H1 (cell line): ENCODE results near the gene NDUFS4. TPM values are rescaled to one million over a fixed set of nuclear protein-coding genes. Genes with fewer than 3 reads are reported as not detected.

Experiments used
- CTCF ChIA-PET: fragments of 300-600 bp; sonication (Branson Sonifier 250); formaldehyde crosslinking; loops from one replicate; lab custom pipeline; 2021; ENCODE audit not compliant: partially characterized antibody; lab: Charles Lee
- POLR2A ChIA-PET: fragments of 300-600 bp; sonication (Branson Sonifier 250); formaldehyde crosslinking; loops from one replicate; lab custom pipeline; 2021; ENCODE audit warnings: inconsistent platforms; ENCODE audit not compliant: partially characterized antibody; lab: Charles Lee
- DNase-seq, 2 experiments: peaks; one replicate each; pipeline versions ENCODE4 v3.0.0 to v3.0.0-alpha.2; 2010 to 2022; ENCODE audit warnings: low spot score in 2 of 2, low read depth in 1 of 2, mixed read lengths in 1 of 2
- FAIRE-seq: peaks from 2 replicates; lab custom pipeline; 2011; peaks lifted over from hg19 to GRCh38; lab: Jason Lieb, UNC
- H2AFZ ChIP-seq: 2 replicates; pipeline ENCODE4 v1.8.1; 2012; ENCODE audit warnings: low read length, inconsistent platforms
- H2AK5ac ChIP-seq: 2 replicates; pipeline ENCODE4 v1.6.1; 2013; ENCODE audit warnings: low read depth, low read length
- H2BK120ac ChIP-seq: replicated peaks from 2 replicates; pipeline ENCODE3; 2013; ENCODE audit warnings: low read depth, low read length, inconsistent platforms
- H2BK12ac ChIP-seq: 2 replicates; pipeline ENCODE4 v1.6.1; 2013; ENCODE audit warnings: low read depth, low read length
- H2BK15ac ChIP-seq: 2 replicates; pipeline ENCODE4 v1.6.1; 2013; ENCODE audit warnings: low read length
- H2BK20ac ChIP-seq: 2 replicates; pipeline ENCODE4 v1.6.1; 2013; ENCODE audit warnings: low read length
- H2BK5ac ChIP-seq: 2 replicates; pipeline ENCODE4 v1.6.1; 2013; ENCODE audit warnings: low read depth, low read length
- H3K14ac ChIP-seq: 2 replicates; pipeline ENCODE4 v1.6.1; 2013; ENCODE audit warnings: inconsistent platforms; ENCODE audit not compliant: insufficient read length
- H3K18ac ChIP-seq: 2 replicates; pipeline ENCODE4 v1.6.1; 2013; ENCODE audit warnings: low read length; ENCODE audit errors: extremely low read depth
- H3K23ac ChIP-seq: 2 replicates; pipeline ENCODE4 v1.6.1; 2013; ENCODE audit warnings: inconsistent platforms; ENCODE audit not compliant: insufficient read length
- H3K23me2 ChIP-seq: 2 replicates; pipeline ENCODE4 v1.6.1; 2013; ENCODE audit warnings: low read depth, low read length
- H3K27ac ChIP-seq: 2 replicates; pipeline ENCODE4 v1.6.1; 2011; ENCODE audit warnings: low read depth, low read length, inconsistent platforms
- H3K27me3 ChIP-seq, 4 experiments: replicated peaks in 1 of 4; 1 replicate in 1 of 4; 2 replicates in 3 of 4; pipeline versions ENCODE4 v1.6.1 to v1.8.1; 2011 to 2013; ENCODE audit warnings: low read length in 3 of 4, mild to moderate bottlenecking in 3 of 4, inconsistent platforms in 2 of 4, mixed read lengths in 2 of 4, moderate library complexity in 1 of 4; ENCODE audit not compliant: control insufficient read depth in 3 of 4, insufficient read depth in 3 of 4; ENCODE audit errors: extremely low read depth in 1 of 4
- H3K36me3 ChIP-seq, 4 experiments: 2 replicates each; pipeline versions ENCODE4 v1.6.1 to v1.8.1; 2011 to 2013; ENCODE audit warnings: mild to moderate bottlenecking in 4 of 4, low read length in 3 of 4, moderate library complexity in 2 of 4, control low read depth in 1 of 4, inconsistent platforms in 1 of 4; ENCODE audit not compliant: insufficient read depth in 4 of 4, control insufficient read depth in 2 of 4
- H3K4ac ChIP-seq: replicated peaks from 2 replicates; pipeline ENCODE3; 2013; ENCODE audit warnings: low read length, low read depth, mixed read lengths, inconsistent platforms; ENCODE audit not compliant: insufficient read length
- H3K4me1 ChIP-seq, 4 experiments: replicated peaks in 1 of 4; 1 replicate in 1 of 4; 2 replicates in 3 of 4; pipeline versions ENCODE4 v1.6.1 to v1.8.1; 2011 to 2013; ENCODE audit warnings: low read length in 3 of 4, inconsistent platforms in 2 of 4, mixed read lengths in 1 of 4; ENCODE audit not compliant: insufficient read depth in 4 of 4, control insufficient read depth in 3 of 4
- H3K4me2 ChIP-seq, 2 experiments: 2 replicates each; pipeline versions ENCODE4 v1.6.1 to v1.8.1; 2011 to 2013; ENCODE audit warnings: low read depth in 2 of 2, low read length in 2 of 2, control low read depth in 1 of 2, inconsistent platforms in 1 of 2, mild to moderate bottlenecking in 1 of 2; ENCODE audit not compliant: insufficient read depth in 1 of 2
- H3K4me3 ChIP-seq, 4 experiments: fragments of 200-600, 300-600 bp in 1 of 4; sonication (generic), shearing (Covaris generic), sonication (Bioruptor Twin) in 1 of 4; 2 replicates each; pipeline versions ENCODE4 v1.5.1 to v1.8.1; 2011 to 2016; ENCODE audit warnings: low read length in 4 of 4, low read depth in 3 of 4, control low read depth in 2 of 4, inconsistent platforms in 2 of 4, mild to moderate bottlenecking in 2 of 4, mixed read lengths in 1 of 4, moderate library complexity in 1 of 4; ENCODE audit not compliant: insufficient read depth in 2 of 4; ENCODE audit errors: extremely low read depth in 1 of 4
- H3K56ac ChIP-seq: replicated peaks from 2 replicates; pipeline ENCODE3; 2013; ENCODE audit warnings: low read depth, mild to moderate bottlenecking, mixed read lengths, low read length, inconsistent platforms; ENCODE audit not compliant: insufficient read length
- H3K79me1 ChIP-seq: 2 replicates; pipeline ENCODE4 v1.6.1; 2013; ENCODE audit warnings: low read depth, low read length, control low read depth
- H3K79me2 ChIP-seq, 2 experiments: 2 replicates each; pipeline versions ENCODE4 v1.6.1 to v1.8.1; 2012 to 2013; ENCODE audit warnings: low read length in 2 of 2, mild to moderate bottlenecking in 2 of 2, inconsistent platforms in 1 of 2; ENCODE audit not compliant: insufficient read depth in 2 of 2, control insufficient read depth in 1 of 2
- H3K9ac ChIP-seq, 4 experiments: replicated peaks in 1 of 4; 1 replicate in 1 of 4; 2 replicates in 3 of 4; pipeline versions ENCODE4 v1.6.1 to v1.8.1; 2011 to 2013; ENCODE audit warnings: low read depth in 3 of 4, low read length in 3 of 4, control low read depth in 2 of 4, mild to moderate bottlenecking in 2 of 4, moderate library complexity in 2 of 4, inconsistent platforms in 1 of 4; ENCODE audit errors: extremely low read depth in 1 of 4
- H3K9me3 ChIP-seq, 2 experiments: 2 replicates each; pipeline versions ENCODE4 v1.6.1 to v1.8.1; 2012 to 2013; ENCODE audit warnings: mild to moderate bottlenecking in 2 of 2, moderate library complexity in 2 of 2, control low read depth in 1 of 2, inconsistent platforms in 1 of 2, low read depth in 1 of 2, low read length in 1 of 2, mixed read lengths in 1 of 2; ENCODE audit not compliant: insufficient read depth in 2 of 2
- H4K20me1 ChIP-seq, 2 experiments: replicated peaks in 1 of 2; 2 replicates each; pipeline versions ENCODE3 to v1.8.1; 2011 to 2013; ENCODE audit warnings: inconsistent platforms in 2 of 2, low read length in 2 of 2, mild to moderate bottlenecking in 1 of 2; ENCODE audit not compliant: insufficient read depth in 2 of 2, control insufficient read depth in 1 of 2
- H4K5ac ChIP-seq: 2 replicates; pipeline ENCODE4 v1.6.1; 2013; ENCODE audit warnings: low read length, low read depth, mixed read lengths, inconsistent platforms; ENCODE audit not compliant: insufficient read length
- H4K8ac ChIP-seq: 2 replicates; pipeline ENCODE4 v1.8.0; 2013; ENCODE audit warnings: mild to moderate bottlenecking, moderate library complexity, low read length, inconsistent platforms; ENCODE audit not compliant: insufficient read depth; ENCODE audit errors: extremely low read depth
- H4K91ac ChIP-seq: replicated peaks from 2 replicates; pipeline ENCODE3; 2013; ENCODE audit warnings: low read length, mixed read lengths, inconsistent platforms; ENCODE audit not compliant: insufficient read length
- POU5F1 ChIP-seq: IDR thresholded peaks from 2 replicates; pipeline ENCODE4 v1.6.1; 2011; ENCODE audit warnings: low read depth, mild to moderate bottlenecking, low read length, moderate library complexity
- RFX5 ChIP-seq: IDR thresholded peaks from 2 replicates; pipeline ENCODE4 v1.6.1; 2011; ENCODE audit warnings: low read depth, low read length, improper control_type of control experiment, borderline replicate concordance
- WGBS, 2 experiments: shearing (Covaris generic) in 1 of 2; methylation state at CpG; one replicate each; pipeline versions ENCODE4 v1.1.6 to v1.1.7; 2013 to 2015; ENCODE audit warnings: low lambda C conversion rate in 2 of 2, mixed read lengths in 2 of 2, inconsistent platforms in 1 of 2, low coverage in 1 of 2, missing lambda C conversion rate in 1 of 2; ENCODE audit not compliant: insufficient replicate concordance in 2 of 2, insufficient coverage in 1 of 2, insufficient read length in 1 of 2; ENCODE audit errors: extremely low coverage in 1 of 2, missing lambda C conversion rate in 1 of 2; 5-methylcytosine and 5-hydroxymethylcytosine counted together
- polyA plus RNA-seq, 7 experiments: library from polyadenylated mRNA; depleted of rRNA in 3 of 7; stranded (reverse) in 5 of 7; unstranded in 2 of 7; fragments of >200 nt in 5 of 7; fragments of 200-250 nt in 2 of 7; gene quantifications; 1 replicate in 5 of 7; 2 replicates in 1 of 7; 4 replicates in 1 of 7; pipeline versions ENCODE4 v1.2.1 to v1.2.3, GENCODE V29; 2011 to 2013; ENCODE audit warnings: missing spikeins in 2 of 7, mixed read lengths in 2 of 7
- total RNA-seq: library from RNA; stranded (reverse); fragmentation: NEBNext Ultra II Directional; extraction: Animal tissue kit (Norgen Biotek cat#: 25700); gene quantifications from 2 replicates; pipeline ENCODE4 v1.2.1, GENCODE V29; 2021

The NDUFS4 gene
- total and polyA plus RNA-seq, 2 of the 8 experiments (the other 6 are each of a cell fraction or from before 2014, with no cell fraction given), result 74.6 to 75.9 TPM

- Histone ChIP-seq H2AFZ (no peak overlapping the region), H3K14ac (no peak overlapping the region), H3K23ac (no peak overlapping the region), H4K5ac (no peak overlapping the region), H4K20me1 (no peaks in the 10 kb centered on the region), H2AK5ac (no peak overlapping the region), H3K27me3 (no peaks in the 10 kb centered on the region), H3K9ac (no peak overlapping the region), H2BK15ac (no peak overlapping the region), H2BK5ac (no peak overlapping the region), H3K4ac (no peak overlapping the region), H2BK120ac (no peak overlapping the region), H3K18ac (no peak overlapping the region), H3K36me3 (no peaks in the 10 kb centered on the region), H3K4me3 (no peak overlapping the region), H4K91ac (no peak overlapping the region), H3K56ac (no peak overlapping the region), H3K27ac (no peak overlapping the region), H3K4me1 (peaks cover 0 to 8% (median 2%) of the 10 kb centered on the region in 4 experiments; a peak in 3 of 7 replicates), H3K79me2 (no peaks in the 10 kb centered on the region), H3K4me2 (no peak overlapping the region), H3K79me1 (no peaks in the 10 kb centered on the region), H2BK20ac (no peak overlapping the region), H2BK12ac (no peak overlapping the region), H3K9me3 (no peaks in the 10 kb centered on the region), H4K8ac (no peak overlapping the region), H3K23me2 (no peaks in the 10 kb centered on the region)
- FAIRE-seq (no peak), DNase-seq (no peak)
- ChIA-PET CTCF (no interaction called here), POLR2A (no interaction called here)
- WGBS, 2 experiments, result 88% methylated on average over 2 of the region's 2 CpGs; no CpG with 5 or more reads in 1 of the 2 experiments
- TF ChIP-seq RFX5 (no peak), POU5F1 (no peak)
Measured at GRCh38 chr5:53549792-53550191, 10.6 kb upstream of the NDUFS4 start.
